Endothelial cell of umbilical vein (primary cell): ENCODE data around the gene MED29. TPM values are rescaled to one million over a fixed set of nuclear protein-coding genes. Genes with fewer than 3 reads are reported as not detected.

Experiments used
- BruUV-seq: library from RNA; stranded (reverse); fragments of 400-500 nt; replicated peaks from 2 replicates; lab custom pipeline; 2021; lab: Mats Ljungman, UMichigan
- CTCF ChIA-PET: fragments of 300-600, 350-600 bp; sonication (Branson Sonifier 250); formaldehyde crosslinking; loops from one replicate; lab custom pipeline; 2021; ENCODE audit warnings: antibody characterized with exemption, inconsistent platforms; lab: Charles Lee
- POLR2A ChIA-PET: fragments of 300-600, 350-600 bp; sonication (Branson Sonifier 250); formaldehyde crosslinking; loops from one replicate; lab custom pipeline; 2021; ENCODE audit warnings: antibody characterized with exemption, inconsistent platforms; lab: Charles Lee
- DNase-seq: peaks from one replicate; pipeline ENCODE4 v3.0.0-alpha.2; 2011; ENCODE audit warnings: low read depth, low spot score
- FAIRE-seq: peaks from 2 replicates; lab custom pipeline; 2011; peaks lifted over from hg19 to GRCh38; lab: Jason Lieb, UNC
- H2AFZ ChIP-seq: 2 replicates; pipeline ENCODE4 v1.6.0; 2012; ENCODE audit warnings: low read depth, low read length, control low read depth, inconsistent platforms
- H3K27ac ChIP-seq: 2 replicates; pipeline ENCODE4 v1.5.1; 2011; ENCODE audit warnings: low read depth, mild to moderate bottlenecking, control low read depth, low read length, moderate library complexity; ENCODE audit not compliant: insufficient read depth
- H3K27me3 ChIP-seq, 2 experiments: 2 replicates each; pipeline versions ENCODE4 v1.6.0 to v1.6.1; 2011; ENCODE audit warnings: low read length in 2 of 2, mixed read lengths in 1 of 2; ENCODE audit not compliant: control insufficient read depth in 2 of 2, insufficient read depth in 2 of 2
- H3K36me3 ChIP-seq, 2 experiments: 2 replicates in 1 of 2; 3 replicates in 1 of 2; pipeline ENCODE4 v1.5.1; 2011; ENCODE audit warnings: low read length in 2 of 2, mild to moderate bottlenecking in 1 of 2, moderate library complexity in 1 of 2; ENCODE audit not compliant: control insufficient read depth in 2 of 2, insufficient read depth in 2 of 2; ENCODE audit errors: extremely low read depth in 1 of 2
- H3K4me1 ChIP-seq: 3 replicates; pipeline ENCODE4 v1.5.1; 2011; ENCODE audit warnings: mild to moderate bottlenecking, low read length; ENCODE audit not compliant: control insufficient read depth, insufficient read depth; ENCODE audit errors: extremely low read depth
- H3K4me2 ChIP-seq: 2 replicates; pipeline ENCODE4 v1.6.1; 2011; ENCODE audit warnings: low read length, control low read depth, mixed read lengths; ENCODE audit not compliant: insufficient read depth
- H3K4me3 ChIP-seq, 3 experiments: fragments of 200-600 bp in 1 of 3; sonication (generic), shearing (Covaris generic) in 1 of 3; replicated peaks in 1 of 3; 2 replicates each; pipeline ENCODE4 v1.5.1; 2011 to 2016; ENCODE audit warnings: control low read depth in 3 of 3, low read length in 3 of 3, mild to moderate bottlenecking in 2 of 3, inconsistent platforms in 1 of 3, low read depth in 1 of 3, moderate library complexity in 1 of 3; ENCODE audit not compliant: insufficient read depth in 1 of 3
- H3K79me2 ChIP-seq: 2 replicates; pipeline ENCODE4 v1.6.0; 2012; ENCODE audit warnings: low read length, inconsistent platforms; ENCODE audit not compliant: control insufficient read depth, insufficient read depth
- H3K9ac ChIP-seq: replicated peaks from 2 replicates; pipeline ENCODE3; 2011; ENCODE audit warnings: low read length, control low read depth; ENCODE audit not compliant: insufficient read depth; ENCODE audit errors: extremely low read depth
- H3K9me1 ChIP-seq: replicated peaks from 3 replicates; pipeline ENCODE4 v1.6.0; 2011; ENCODE audit warnings: mild to moderate bottlenecking, low read length; ENCODE audit not compliant: control insufficient read depth, insufficient read depth; ENCODE audit errors: extremely low read depth
- H3K9me3 ChIP-seq: replicated peaks from 2 replicates; pipeline ENCODE4 v1.5.1; 2012; ENCODE audit warnings: low read length, inconsistent platforms; ENCODE audit not compliant: control insufficient read depth, insufficient read depth
- H4K20me1 ChIP-seq: replicated peaks from 2 replicates; pipeline ENCODE3; 2011; ENCODE audit warnings: mild to moderate bottlenecking, low read length; ENCODE audit not compliant: control insufficient read depth, insufficient read depth; ENCODE audit errors: extremely low read depth
- EZH2 ChIP-seq: IDR thresholded peaks from 2 replicates; pipeline ENCODE4 v1.6.1; 2012; ENCODE audit warnings: borderline replicate concordance, low read depth, mild to moderate bottlenecking, moderate library complexity, low read length, inconsistent platforms; ENCODE audit not compliant: severe bottlenecking
- FOS ChIP-seq: IDR thresholded peaks from 2 replicates; pipeline ENCODE4 v1.6.1; 2011; ENCODE audit warnings: mild to moderate bottlenecking, low read length, moderate library complexity, borderline replicate concordance; ENCODE audit not compliant: insufficient read depth
- GATA2 ChIP-seq: IDR thresholded peaks from 2 replicates; pipeline ENCODE4 v1.7.0; 2011; ENCODE audit warnings: low read depth, mild to moderate bottlenecking, moderate library complexity, mixed read lengths, low read length; ENCODE audit not compliant: insufficient read length, insufficient read depth
- JUN ChIP-seq: IDR thresholded peaks from 2 replicates; pipeline ENCODE4 v1.6.1; 2011; ENCODE audit warnings: borderline replicate concordance, low read depth; ENCODE audit not compliant: insufficient read length, insufficient read depth
- MYC ChIP-seq: IDR thresholded peaks from one replicate; pipeline ENCODE4 v1.6.1; 2011; ENCODE audit warnings: mild to moderate bottlenecking, low read depth, low read length
- POLR2A ChIP-seq: IDR thresholded peaks from 2 replicates; pipeline ENCODE4 v1.6.1; 2012; ENCODE audit warnings: low read depth, mild to moderate bottlenecking, control low read depth, low read length
- POLR2AphosphoS5 ChIP-seq: IDR thresholded peaks from 2 replicates; pipeline ENCODE4 v1.6.1; 2012; ENCODE audit warnings: low read depth, mild to moderate bottlenecking, control low read depth, low read length, moderate library complexity; ENCODE audit not compliant: insufficient read depth
- dilution Hi-C: fragments of 300-500 bp; cut with MboI; formaldehyde crosslinking; loops from one replicate; pipeline ENCODE4 v1.15.0; 2019; ENCODE audit warnings: low sequenced_read_pairs; ENCODE audit not compliant: extremely low pct_ligation_motif_present
- intact Hi-C: fragments of 100-400 bp; cut with micrococcal nuclease; formaldehyde crosslinking; loops from one replicate; pipeline ENCODE4 v1.10.0; 2022
- polyA plus RNA-seq, 4 experiments: library from polyadenylated mRNA; depleted of rRNA in 3 of 4; stranded (reverse) in 3 of 4; unstranded in 1 of 4; fragments of >200 nt; gene quantifications; 2 replicates each; pipeline versions ENCODE4 v1.2.1 to v1.2.3, GENCODE V29; 2011 to 2012; ENCODE audit warnings: missing spikeins in 1 of 4
- total RNA-seq: library from RNA; stranded (reverse); gene quantifications from 2 replicates; pipeline ENCODE4 v1.2.3, GENCODE V29; 2021
- TF ChIP-seq, protein P1 (sequence below), 2 donors: IDR thresholded peaks; 1 replicate in 1 of 2; 2 replicates in 1 of 2; pipeline ENCODE4 v1.5.1; 2011; ENCODE audit warnings: low read length in 2 of 2, mild to moderate bottlenecking in 2 of 2, moderate library complexity in 2 of 2, control low read depth in 1 of 2, inconsistent platforms in 1 of 2, low read depth in 1 of 2; ENCODE audit not compliant: insufficient read depth in 1 of 2; ENCODE audit errors: extremely low read depth in 1 of 2
- TF ChIP-seq, protein P2 (sequence below): IDR thresholded peaks from 2 replicates; pipeline ENCODE4 v1.6.1; 2011; ENCODE audit not compliant: insufficient read depth, insufficient read length

The MED29 gene
- total and polyA plus RNA-seq, 2 donors (not counting 3 experiments of a cell fraction or from before 2014, with no cell fraction given), result 25.5 to 50.4 TPM

DNA sequence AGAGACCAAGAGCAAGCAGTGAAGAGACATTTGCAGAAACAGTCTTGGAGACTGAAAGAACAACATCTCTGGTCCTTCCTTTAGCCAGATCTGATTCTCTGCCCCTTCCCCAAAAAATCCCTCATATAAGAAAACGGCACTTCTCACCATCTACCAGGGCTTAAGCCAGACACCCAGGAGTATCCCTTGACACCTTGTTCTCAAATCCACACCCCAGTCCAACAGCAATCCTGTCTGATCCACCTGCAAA, 19.6 kb downstream of the MED29 start:
- no peaks in the 10 kb centered on the region for H3K9me1 ChIP-seq
- no peak for FAIRE-seq
- H3K79me2 ChIP-seq, result peaks cover 35% of the 10 kb centered on the region
- no TSS peak for BruUV-seq
- H3K9me3 ChIP-seq, result no peaks in the 10 kb centered on the region
- ChIA-PET POLR2A (interaction anchor here (1.4 to 1.7 kb wide), 2 partner anchors 10 to 13 kb away, joined by 3 to 8 read pairs; no protein-coding TSS in a partner anchor), CTCF (interaction anchor here (1.0 to 2.3 kb wide), 5 partner anchors 10 to 48 kb away, joined by 3 to 147 read pairs (median 13); partner anchors contain the start of gene RPS16)
- H3K4me2 ChIP-seq, result no peak overlapping the region
- H3K4me3 ChIP-seq, result no peak overlapping the region
- no peaks in the 10 kb centered on the region for H4K20me1 ChIP-seq
- DNase-seq, result no peak
- H3K27me3 ChIP-seq, result no peaks in the 10 kb centered on the region
- no peak overlapping the region for H3K27ac ChIP-seq
- H3K36me3 ChIP-seq, result peaks cover 0 to 1% of the 10 kb centered on the region in 2 experiments
- intact Hi-C loops (loop anchor here (1.0 kb wide), 1 partner anchor 198 kb away; no protein-coding TSS in a partner anchor), dilution Hi-C loops (no loop called here)
- TF ChIP-seq POLR2AphosphoS5 (no peak), JUN (no peak), GATA2 (no peak), FOS (no peak), MYC (no peak), EZH2 (no peak), POLR2A (no peak)
- TF ChIP-seq, protein P1, sequence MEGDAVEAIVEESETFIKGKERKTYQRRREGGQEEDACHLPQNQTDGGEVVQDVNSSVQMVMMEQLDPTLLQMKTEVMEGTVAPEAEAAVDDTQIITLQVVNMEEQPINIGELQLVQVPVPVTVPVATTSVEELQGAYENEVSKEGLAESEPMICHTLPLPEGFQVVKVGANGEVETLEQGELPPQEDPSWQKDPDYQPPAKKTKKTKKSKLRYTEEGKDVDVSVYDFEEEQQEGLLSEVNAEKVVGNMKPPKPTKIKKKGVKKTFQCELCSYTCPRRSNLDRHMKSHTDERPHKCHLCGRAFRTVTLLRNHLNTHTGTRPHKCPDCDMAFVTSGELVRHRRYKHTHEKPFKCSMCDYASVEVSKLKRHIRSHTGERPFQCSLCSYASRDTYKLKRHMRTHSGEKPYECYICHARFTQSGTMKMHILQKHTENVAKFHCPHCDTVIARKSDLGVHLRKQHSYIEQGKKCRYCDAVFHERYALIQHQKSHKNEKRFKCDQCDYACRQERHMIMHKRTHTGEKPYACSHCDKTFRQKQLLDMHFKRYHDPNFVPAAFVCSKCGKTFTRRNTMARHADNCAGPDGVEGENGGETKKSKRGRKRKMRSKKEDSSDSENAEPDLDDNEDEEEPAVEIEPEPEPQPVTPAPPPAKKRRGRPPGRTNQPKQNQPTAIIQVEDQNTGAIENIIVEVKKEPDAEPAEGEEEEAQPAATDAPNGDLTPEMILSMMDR (IDR thresholded peaks at IDR 0.05; ENCODE audit: extremely low read depth in 1 of 2, insufficient read depth in 1 of 2, low read depth in 1 of 2, low read length in 2 of 2), result no peak
- TF ChIP-seq, protein P2, sequence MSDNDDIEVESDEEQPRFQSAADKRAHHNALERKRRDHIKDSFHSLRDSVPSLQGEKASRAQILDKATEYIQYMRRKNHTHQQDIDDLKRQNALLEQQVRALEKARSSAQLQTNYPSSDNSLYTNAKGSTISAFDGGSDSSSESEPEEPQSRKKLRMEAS, result no peak
- no peak overlapping the region for H2AFZ ChIP-seq
- peaks cover 45% of the 10 kb centered on the region for H3K4me1 ChIP-seq
- H3K9ac ChIP-seq, result no peak overlapping the region
